ENCODE data around the gene ARNT2.
"Not testable (repeated sequence)": the region's sequence is repeated elsewhere in the genome, so short reads cannot be mapped to it uniquely, and the experiment has no call there.

Gene ARNT2

GRCh38 chr15:80494351-80494751, 90.2 kb downstream of the ARNT2 start:
- no peak for DNase-seq

- DNase-seq = no peak
Measured at GRCh38 chr15:80494756-80495155, 90.6 kb downstream of the ARNT2 start.

GRCh38 chr15:80495401-80495942, 91.3 kb downstream of the ARNT2 start:
- DNase-seq = no peak

GRCh38 chr15:80496096-80496495, 91.9 kb downstream of the ARNT2 start:
- no peak for DNase-seq

- no peak for DNase-seq
Measured at GRCh38 chr15:80497221-80497620, 93.0 kb downstream of the ARNT2 start.

GRCh38 chr15:80498652-80499051, 94.5 kb downstream of the ARNT2 start:
- no peak for DNase-seq

- no peak for DNase-seq
Measured at GRCh38 chr15:80500021-80500420, 95.8 kb downstream of the ARNT2 start.

GRCh38 chr15:80501476-80501875, 97.3 kb downstream of the ARNT2 start:
- DNase-seq = no peak

- no peak for DNase-seq
Measured at GRCh38 chr15:80502782-80503181, 98.6 kb downstream of the ARNT2 start.

GRCh38 chr15:80503319-80503952, 99.3 kb downstream of the ARNT2 start:
- no peak for DNase-seq

GRCh38 chr15:80504931-80505330, 100.7 kb downstream of the ARNT2 start:
- DNase-seq = no peak

- no peak for DNase-seq
Measured at GRCh38 chr15:80506286-80506893, 102.2 kb downstream of the ARNT2 start.

GRCh38 chr15:80507131-80507530, 102.9 kb downstream of the ARNT2 start:
- DNase-seq = no peak

- DNase-seq = no peak
Measured at GRCh38 chr15:80507638-80508316, 103.6 kb downstream of the ARNT2 start.

GRCh38 chr15:80508783-80509182, 104.6 kb downstream of the ARNT2 start:
- no peak for DNase-seq

GRCh38 chr15:80509800-80510199, 105.6 kb downstream of the ARNT2 start:
- peak; percentile 19 for DNase-seq

- not testable (repeated sequence) for DNase-seq
Measured at GRCh38 chr15:80510985-80511384, 106.8 kb downstream of the ARNT2 start.

GRCh38 chr15:80512726-80513660, 108.8 kb downstream of the ARNT2 start:
- peak; percentile 5 for DNase-seq

GRCh38 chr15:80514071-80514780, 110.0 kb downstream of the ARNT2 start:
- DNase-seq = no peak

GRCh38 chr15:80517290-80517689, 113.1 kb downstream of the ARNT2 start:
- no peak for DNase-seq

GRCh38 chr15:80518522-80518921, 114.3 kb downstream of the ARNT2 start:
- no peak for DNase-seq

- no peak for DNase-seq
Measured at GRCh38 chr15:80523746-80524145, 119.6 kb downstream of the ARNT2 start.

Measured in activated CD4-positive, alpha-beta T cell treated with anti-CD3 and anti-CD28 coated beads, Interleukin-10, Interleukin-2, amounts not matched to agents 100 ng/mL and 50 ng/mL, durations not matched to agents 16 hours and 8 hours (primary cell).